GM21737 (cell line): ENCODE measurements around the gene GSG1L.

Experiments used
- ATAC-seq: cut with Tn5 transposase; IDR thresholded peaks from one replicate; pipeline ENCODE4 v1.9.1; 2021; ENCODE audit warnings: mild to moderate bottlenecking, moderate library complexity; ENCODE audit not compliant: unreplicated experiment

Gene GSG1L

DNA sequence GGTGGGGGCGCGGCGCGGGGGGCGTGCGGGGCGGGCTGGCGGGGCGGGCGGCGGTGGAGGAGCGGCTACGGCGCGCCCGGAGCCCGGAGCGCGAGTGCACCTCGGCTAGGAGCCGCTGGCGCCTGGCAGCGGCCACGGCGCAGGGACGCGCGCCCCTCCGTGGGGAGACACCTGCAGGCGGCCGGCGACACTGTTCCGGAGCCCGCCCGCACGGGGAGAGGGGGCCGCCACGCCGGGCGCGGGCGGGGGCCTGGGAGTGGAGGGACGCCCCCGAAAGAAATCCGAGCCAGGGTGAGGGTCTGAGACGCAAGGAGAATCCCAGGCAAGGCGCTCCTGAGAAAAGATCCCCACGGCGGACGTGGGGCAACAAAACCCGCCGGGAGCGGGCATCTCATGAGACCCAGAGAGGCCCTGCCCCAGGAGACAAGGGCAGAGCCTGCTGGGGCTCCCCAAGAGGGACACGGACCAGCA is at the start of gene GSG1L:
TSS of gene GSG1L (minus strand) at position 124 of the 471 bp plus-strand sequence. CDS start 290 bp downstream, outside the sequence.
- ATAC-seq, result no peak

DNA sequence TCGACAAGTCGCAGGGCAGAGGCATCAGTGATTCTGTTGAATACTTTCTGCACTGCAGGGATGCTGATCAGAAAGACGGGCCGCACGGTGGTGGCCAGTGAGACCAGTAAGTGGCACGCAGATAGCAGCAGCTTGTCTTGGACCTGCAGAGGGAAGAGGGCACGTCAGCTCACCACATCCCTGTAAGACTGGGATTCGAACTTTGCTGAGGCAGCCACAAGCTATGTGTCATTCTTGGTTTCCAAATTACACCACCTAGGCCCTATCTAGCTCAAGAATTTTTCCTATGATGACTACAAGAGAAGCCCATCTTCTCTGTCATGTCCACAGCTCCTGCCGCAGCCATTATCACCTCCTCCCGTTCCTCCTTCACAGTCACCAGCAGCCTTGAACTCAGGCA is 49.4 kb upstream of the GSG1L start:
- ATAC-seq, result no peak

DNA sequence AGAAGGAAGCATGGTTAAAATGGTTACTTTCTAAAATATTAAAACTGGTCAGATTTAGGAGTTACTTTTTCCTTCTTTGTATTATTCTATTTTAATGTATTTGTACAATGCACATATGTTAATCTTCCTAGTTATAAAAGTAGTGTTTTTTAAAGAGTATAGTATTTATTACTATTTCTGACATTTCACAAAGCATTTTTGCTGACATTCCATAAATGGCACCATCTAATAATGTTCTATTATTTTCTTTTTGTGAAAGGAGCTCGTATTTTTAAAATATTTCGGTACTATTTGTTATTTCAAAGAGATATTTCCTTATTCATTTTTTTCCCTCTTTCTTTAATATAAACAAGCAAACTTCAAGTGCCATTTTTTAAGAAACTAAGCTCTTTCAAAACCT is 47.5 kb upstream of the GSG1L start:
- ATAC-seq, result no peak

- ATAC-seq, result no peak
These were observed 47.0 kb upstream of the GSG1L start for GRCh38 chr16:28110479-28110878.

- ATAC-seq, result no peak
These were observed 46.6 kb upstream of the GSG1L start for GRCh38 chr16:28110074-28110473.

DNA sequence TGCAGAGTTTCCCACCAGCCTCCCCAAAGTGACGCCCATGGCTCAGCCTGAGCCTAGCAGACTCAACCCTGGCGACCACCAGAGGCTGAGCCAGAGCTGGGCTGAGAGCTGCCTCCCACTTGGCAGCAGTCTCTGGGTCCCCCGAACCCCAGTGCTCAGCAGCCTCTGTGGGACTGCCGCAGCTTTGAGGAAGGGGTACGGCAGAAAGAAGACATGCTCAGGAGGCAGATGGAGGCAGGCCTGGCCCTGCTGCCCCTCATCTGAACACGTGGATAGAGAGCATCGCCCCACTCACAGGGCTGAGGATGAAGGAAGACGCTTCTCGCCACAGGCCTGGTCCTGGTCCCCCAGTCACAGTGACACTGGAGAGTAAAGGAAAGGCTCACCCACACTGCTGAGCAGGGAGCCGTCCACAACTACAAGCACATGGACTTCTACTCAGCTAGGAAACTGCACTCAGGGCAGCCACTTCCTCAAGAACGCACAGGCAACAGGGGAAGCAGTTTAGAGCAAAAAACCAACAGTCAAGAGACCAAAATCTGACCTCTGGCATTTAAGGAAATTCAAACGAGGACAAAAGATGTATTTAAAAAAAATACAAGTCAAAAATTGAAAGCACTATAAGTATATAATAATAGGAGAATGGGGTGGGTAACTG is 45.2 kb upstream of the GSG1L start:
- no peak for ATAC-seq

- no peak for ATAC-seq
These were observed 43.7 kb upstream of the GSG1L start for GRCh38 chr16:28107232-28107631.

GRCh38 chr16:28106467-28107215 is 43.1 kb upstream of the GSG1L start:
- ATAC-seq, result no peak

DNA sequence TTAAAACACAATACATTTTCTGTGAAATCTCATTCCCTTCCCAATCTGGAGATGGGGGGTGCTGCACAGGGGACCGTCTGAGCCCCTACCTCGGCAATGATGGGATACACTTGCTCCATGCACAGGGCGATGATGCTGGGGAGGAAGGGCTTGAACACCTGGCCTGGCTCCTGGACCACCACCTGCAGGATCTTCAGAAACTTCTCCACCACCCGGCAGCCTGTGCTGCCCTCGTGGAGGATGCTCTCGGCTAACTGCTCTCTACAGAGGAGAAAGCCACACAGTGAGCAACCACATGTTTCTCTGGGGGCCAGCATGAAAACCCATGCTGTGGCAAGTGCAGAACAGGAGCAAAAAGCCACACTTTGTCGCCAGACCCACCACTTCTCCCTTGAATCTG is 42.4 kb upstream of the GSG1L start:
- ATAC-seq, result no peak

- no peak for ATAC-seq
These were observed 41.8 kb upstream of the GSG1L start for GRCh38 chr16:28105297-28105696.

- ATAC-seq, result no peak
These were observed 40.9 kb upstream of the GSG1L start for GRCh38 chr16:28104404-28104803.

- ATAC-seq, result no peak
These were observed 40.1 kb upstream of the GSG1L start for GRCh38 chr16:28103516-28104170.

DNA sequence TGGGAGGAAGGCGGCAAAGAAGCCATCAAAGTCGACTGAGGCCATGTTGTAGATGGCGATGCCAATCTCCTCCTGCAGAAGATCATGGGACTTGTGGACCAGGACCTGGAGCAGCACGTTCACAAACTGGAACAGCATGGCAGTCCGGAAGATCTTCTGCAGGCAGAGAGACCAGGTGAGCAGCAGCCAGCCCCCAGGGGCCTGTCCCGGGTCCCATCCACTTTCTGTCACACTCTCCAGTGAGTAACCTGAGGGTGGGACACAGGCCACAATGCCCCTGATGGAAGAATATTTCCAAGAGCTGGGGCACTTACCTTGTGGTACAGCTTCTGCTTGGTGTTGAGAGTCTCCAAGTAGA is 38.0 kb upstream of the GSG1L start:
- no peak for ATAC-seq

DNA sequence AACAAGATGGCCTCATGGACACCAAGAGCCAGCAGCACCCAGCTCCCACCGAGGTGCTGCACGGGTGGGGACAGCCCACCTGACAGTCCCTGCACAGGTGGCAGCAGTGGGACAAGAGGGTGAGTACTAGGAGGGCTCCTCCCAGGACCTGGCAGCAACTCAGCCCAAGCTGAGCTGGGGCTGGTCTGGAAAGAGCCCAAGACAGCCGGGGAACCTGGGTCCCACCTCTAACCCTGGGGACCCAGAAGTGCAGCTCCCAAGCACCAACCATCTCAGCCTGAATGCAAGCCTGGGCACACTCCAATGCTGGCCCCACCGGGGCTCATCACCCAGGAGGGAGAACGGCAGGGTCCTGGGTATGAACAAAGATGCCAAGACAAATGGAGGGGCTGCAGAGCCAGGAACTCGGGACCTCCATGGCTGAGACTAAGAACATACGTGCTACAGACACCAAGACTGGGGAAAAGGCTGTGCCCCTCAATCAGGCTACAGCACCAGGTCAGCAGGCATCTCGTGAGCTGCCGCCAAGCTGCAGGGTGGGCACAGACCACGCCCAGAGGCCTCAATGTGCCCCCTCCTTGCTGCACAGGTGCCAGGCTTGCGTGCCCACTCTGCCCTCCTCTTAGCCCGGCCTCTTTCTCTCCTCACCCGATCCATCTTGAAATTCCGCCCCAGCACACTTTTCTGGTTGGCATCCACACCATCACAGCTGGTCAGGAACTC is 37.5 kb upstream of the GSG1L start:
- no peak for ATAC-seq

DNA sequence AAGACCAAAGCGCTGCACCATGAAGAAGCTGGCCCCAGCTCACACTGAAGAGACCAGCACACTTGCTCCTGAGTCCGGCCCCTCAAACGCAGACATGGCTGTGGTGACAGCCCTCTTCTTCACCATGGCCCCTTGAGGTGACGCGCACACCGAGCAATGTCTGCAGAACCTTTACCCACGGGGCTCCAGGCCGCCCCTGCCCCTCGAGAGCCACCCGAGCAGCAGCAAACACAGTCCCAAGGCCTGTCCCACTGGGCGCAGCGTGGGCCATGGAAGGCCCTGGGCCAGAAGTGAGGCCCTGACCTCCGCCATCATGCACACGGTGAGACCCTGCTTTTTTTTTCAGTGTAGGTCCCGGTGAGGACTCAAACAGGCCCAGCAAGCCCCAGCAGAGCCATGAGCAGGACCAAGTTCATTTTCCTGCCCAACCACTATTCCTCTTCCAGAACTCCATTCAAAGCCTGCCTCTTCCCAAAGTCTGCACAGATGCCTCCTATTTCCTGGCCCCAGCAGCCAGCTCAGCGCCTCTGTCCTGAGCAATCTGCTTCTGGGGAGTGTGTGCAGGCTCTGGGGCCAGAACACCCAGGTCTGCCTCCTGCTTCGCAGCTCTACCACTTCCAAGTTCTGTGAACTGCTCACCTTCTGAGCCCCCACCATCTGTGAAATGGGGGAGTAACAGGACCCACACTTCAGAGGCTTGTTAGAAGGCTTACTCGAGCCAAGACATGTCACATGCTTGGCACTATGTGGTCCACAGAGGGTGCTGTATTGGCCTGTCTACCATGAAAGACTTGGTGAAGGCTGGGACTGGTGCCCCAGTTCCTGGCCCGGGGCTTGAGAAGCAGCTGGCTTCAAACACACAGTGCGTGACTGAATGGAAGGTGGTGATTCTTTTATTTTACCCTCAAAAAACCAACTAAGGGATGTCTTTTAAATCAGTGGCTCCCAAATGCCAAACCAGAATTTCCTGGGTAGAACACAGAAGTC is 35.7 kb upstream of the GSG1L start:
- ATAC-seq, result no peak

GRCh38 chr16:28098171-28098958 is 34.9 kb upstream of the GSG1L start:
- no peak for ATAC-seq

DNA sequence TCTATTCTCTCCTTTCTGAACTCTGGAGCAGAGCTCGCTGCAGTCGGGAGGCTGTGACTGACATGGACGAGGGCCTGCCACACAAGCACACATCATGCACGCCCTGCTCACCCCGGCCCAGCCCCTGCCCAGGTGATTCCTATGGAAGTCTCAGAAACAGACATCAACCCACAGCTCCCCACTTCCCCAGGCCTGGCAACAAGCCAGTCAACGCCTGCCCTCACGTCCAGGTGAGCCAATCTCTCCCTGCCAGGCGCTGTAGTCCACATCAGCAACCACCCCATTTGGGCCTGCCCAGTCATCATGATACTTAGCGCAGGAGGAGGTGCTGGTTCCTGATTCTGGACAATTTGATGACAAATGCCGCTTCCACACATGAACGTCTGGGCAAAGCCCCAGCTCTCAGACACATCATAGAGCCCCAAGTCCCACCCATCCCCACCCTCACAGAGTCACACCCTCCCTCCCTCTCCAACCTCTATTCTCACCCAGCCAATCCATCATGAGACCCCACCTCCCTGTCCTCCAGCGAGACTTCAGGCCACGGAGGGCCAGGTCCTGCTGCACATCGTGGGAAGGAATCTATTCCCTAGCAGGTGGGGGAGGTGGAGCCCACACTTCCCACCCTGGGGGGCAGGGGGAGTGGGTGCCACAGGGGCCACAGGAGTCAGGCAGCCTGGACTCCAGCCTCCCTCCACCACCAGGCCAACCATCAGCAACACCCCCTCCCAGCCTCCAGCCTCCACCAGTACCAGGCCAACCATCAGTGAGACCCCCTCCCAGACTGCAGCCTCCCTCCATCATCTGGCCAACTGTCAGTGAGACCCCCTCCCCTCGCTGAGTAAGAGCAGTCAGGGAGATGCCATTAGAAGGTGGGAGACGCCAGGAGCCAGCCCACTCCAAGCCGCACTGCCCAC is 33.7 kb upstream of the GSG1L start:
- no peak for ATAC-seq

DNA sequence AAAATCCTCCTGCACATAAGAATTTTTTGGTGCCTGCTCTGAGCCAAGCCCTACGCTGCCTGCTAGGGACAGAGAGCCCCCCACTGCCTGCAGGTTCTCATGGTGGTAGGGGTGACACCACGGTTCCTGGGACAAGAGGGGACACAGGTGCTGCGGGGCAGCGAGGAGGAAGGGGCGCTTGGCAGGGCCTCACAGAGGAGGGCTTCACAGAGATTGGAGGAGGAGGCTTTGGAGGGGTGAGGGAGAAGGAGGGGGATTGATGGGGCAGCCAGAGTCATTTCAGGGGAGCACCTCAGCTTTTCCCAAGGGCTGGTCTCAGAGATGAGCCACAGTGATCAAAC is 29.8 kb upstream of the GSG1L start:
- ATAC-seq, result no peak
